Sigmoid colon (tissue), 3 donors: ENCODE data around the gene TAS2R19.
"Not testable (repeated sequence)": the region's sequence is repeated elsewhere in the genome, so short reads cannot be mapped to it uniquely, and the experiment has no call there.

Experiments
- POLR2A ChIP-seq, 2 donors: fragments of 450-650 bp; IDR thresholded peaks; one replicate each; pipeline ENCODE4 v1.6.1; 2016; ENCODE audit warnings: antibody characterized with exemption in 2 of 2, mild to moderate bottlenecking in 2 of 2, moderate library complexity in 2 of 2
- TF ChIP-seq, protein P1 (sequence below), 4 experiments: fragments of 450-650 bp in 3 of 4; fragments of 200-600 bp in 1 of 4; IDR thresholded peaks; one replicate each; pipeline ENCODE4 v1.5.1; 2016 to 2019; ENCODE audit warnings: antibody characterized with exemption in 4 of 4, mild to moderate bottlenecking in 3 of 4, moderate library complexity in 2 of 4

DNA sequence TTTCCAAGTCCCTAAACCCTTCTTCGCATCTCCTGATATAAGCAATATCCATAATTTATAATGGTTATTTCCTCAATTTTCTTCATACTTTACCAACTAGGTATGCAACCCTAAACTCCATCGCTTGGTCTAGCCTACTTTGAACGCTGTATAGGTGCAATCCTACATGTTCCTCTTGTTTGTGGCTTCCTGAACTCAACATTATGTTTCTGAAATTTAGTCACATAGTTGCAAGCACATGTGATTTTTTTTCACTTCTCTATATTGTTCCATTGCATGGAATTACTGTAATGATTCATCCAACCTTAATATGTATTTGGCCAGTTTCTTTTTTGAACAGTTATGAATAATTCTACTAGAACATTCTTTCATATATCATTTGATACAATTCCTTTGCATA, 11.5 kb upstream of the TAS2R19 start:
- TF ChIP-seq, protein P1, sequence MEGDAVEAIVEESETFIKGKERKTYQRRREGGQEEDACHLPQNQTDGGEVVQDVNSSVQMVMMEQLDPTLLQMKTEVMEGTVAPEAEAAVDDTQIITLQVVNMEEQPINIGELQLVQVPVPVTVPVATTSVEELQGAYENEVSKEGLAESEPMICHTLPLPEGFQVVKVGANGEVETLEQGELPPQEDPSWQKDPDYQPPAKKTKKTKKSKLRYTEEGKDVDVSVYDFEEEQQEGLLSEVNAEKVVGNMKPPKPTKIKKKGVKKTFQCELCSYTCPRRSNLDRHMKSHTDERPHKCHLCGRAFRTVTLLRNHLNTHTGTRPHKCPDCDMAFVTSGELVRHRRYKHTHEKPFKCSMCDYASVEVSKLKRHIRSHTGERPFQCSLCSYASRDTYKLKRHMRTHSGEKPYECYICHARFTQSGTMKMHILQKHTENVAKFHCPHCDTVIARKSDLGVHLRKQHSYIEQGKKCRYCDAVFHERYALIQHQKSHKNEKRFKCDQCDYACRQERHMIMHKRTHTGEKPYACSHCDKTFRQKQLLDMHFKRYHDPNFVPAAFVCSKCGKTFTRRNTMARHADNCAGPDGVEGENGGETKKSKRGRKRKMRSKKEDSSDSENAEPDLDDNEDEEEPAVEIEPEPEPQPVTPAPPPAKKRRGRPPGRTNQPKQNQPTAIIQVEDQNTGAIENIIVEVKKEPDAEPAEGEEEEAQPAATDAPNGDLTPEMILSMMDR (IDR thresholded peaks at IDR 0.05), result not testable (repeated sequence)
- not testable (repeated sequence) for TF ChIP-seq POLR2A (IDR thresholded peaks at IDR 0.05)
